KG1 (cell line): ENCODE measurements around the gene MTCH2.
"Not testable (repeated sequence)": the region's sequence is repeated elsewhere in the genome, so short reads cannot be mapped to it uniquely, and the experiment has no call there.

ENCODE experiments used
- DNase-seq: peaks from one replicate; lab custom pipeline; 2025; lab: John Stamatoyannopoulos, UW

MTCH2 gene

DNA sequence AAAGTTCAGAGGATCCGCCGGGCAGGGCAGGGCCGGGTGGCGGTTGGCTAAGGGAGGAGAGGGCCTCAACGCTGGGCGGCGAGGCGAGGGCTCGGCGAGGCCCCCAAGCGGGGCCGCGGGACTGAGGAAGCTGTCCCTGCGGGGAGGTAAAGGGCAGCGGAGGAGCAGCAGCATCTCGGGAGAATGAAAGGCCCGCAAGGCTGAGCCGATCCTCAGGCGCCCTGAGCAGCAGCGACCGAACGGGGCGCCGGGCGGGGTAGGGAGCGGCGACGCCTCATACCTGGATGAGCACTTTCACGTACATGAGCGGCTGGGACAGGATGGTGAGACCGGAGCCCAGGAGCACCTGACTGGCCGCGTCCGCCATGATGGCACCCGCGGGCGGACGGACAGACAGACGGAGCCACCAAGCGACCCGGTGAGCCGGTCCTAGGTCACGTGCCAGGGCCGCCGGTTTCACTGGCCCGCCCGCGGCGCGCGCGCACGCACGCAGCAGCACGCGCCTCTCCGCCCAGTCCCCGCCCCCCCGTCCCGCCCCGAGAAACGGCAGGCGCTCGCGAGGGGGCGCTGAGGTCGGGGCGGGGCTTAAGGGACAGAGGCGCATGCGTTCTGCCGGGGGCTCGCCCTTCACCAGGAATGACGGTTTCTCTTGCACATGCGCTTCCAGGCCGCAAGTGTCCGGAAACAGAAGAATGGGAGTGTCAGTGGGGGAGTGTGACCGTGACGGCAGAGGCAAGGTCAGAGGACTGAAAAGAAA lies at the start of gene MTCH2:
Gene MTCH2, minus strand, starts transcription at position 461 of the 757 bp plus-strand sequence. Its CDS starts 94 bp downstream, at position 367.
- peak; percentile 87 for DNase-seq

DNA sequence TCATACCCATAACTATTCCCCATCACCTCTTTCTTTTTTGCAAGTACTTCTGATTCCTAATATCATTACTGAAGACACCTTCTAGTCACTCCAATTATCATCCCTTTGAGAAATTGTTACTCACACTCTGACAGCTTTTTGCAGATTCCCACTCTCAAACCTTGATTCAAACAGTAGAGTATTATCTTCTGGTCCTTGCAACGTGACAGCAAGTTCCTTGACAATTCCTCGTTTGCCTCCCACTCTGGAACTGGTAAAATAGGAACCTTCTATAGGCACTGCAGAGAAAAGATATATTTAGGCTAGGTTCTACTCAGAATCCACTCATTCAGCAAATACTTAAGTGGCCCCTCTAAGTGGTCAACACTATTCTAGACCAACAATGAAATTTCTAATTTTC lies 49.6 kb upstream of the MTCH2 start:
- no peak for DNase-seq

DNA sequence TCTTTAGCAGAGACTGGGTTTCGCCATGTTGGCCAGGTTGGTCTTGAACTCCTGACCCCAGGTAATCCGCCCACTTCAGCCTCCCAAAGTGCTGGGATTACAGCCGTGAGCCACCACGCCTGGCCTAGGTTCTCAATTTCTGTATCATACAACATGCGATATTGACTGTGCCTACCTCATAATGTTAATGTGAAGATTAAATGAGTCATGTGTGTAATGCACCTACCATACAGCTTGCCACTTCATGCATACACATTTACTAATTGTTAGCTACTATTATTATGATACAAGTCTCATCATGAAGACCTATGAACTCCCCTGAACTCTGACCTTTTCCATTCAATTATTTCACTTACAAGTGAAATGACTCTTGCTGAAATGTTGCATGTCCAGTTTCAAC lies 47.1 kb upstream of the MTCH2 start:
- DNase-seq, result no peak

DNA sequence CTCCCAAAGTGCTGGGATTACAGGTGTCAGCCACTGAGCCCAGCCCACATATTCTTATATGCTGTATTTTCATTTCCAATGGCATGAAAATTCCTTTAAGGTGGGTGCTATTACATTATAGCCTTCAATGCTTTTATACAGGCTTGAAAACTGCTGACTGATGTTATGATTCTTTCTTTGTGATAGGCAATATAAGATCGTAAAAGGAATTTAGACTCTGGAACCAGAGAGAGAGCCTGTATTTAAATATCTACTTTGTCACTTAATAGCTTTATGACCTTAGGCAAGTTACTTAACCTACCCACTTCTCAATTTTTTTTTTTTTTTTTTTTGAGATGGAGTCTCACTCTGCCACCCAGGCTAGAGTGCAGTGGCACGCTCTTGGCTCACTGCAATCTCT lies 46.6 kb upstream of the MTCH2 start:
- DNase-seq, result no peak

DNA sequence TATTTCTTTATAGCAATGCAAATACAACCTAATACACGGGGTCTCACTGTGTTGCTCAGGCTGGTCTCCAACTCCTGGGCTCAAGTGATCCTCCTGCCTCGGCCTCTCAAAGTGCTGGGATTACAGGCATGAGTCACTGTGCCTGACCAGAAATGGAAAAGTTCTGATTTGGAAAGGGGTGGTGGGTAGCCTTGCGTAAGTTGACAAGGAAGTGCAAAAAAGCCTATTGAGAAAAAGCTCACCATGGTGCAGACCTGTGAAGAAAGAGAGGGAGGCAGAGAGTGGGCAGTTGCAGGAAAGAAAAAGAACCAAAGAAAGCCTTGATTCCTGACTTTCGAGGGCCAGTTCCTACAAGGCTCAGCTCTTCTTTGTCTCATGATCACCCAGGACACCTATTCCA lies 45.8 kb upstream of the MTCH2 start:
- DNase-seq, result no peak

DNA sequence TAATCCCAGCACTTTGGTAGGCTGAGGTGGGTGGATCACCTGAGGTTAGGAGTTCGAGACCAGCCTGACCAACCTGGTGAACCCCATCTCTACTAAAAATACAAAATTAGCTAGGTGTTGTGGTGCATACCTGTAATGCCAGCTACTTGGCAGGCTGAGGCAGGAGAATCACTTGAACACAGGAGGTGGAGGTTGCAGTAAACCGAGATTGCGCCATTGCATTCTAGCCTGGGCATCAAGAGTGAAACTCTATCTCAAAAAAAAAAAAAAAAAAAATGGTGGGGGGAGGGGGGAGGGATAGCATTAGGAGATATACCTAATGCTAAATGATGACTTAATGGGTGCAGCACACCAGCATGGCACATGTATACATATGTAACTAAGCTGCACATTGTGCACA lies 44.3 kb upstream of the MTCH2 start:
- DNase-seq, result not testable (repeated sequence)

DNA sequence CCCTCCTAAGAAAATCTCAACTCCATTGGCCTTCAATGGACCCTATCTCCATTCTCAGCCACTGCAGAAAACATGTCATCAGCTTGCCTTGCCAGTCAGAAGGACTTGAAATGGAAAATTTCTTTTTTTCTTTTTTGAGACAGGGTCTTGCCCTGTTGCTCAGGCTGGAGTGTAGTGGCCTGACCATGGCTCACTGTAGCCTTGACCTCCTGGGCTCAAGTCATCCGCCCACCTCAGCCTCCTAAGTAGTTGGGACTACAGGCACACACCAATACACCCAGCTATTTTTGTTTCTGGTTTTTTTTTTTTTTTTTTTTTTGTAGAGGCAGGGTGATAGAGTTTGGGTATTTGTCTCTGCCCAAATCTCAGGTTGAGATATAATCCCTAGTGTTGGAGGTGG lies 43.8 kb upstream of the MTCH2 start:
- no peak for DNase-seq

DNA sequence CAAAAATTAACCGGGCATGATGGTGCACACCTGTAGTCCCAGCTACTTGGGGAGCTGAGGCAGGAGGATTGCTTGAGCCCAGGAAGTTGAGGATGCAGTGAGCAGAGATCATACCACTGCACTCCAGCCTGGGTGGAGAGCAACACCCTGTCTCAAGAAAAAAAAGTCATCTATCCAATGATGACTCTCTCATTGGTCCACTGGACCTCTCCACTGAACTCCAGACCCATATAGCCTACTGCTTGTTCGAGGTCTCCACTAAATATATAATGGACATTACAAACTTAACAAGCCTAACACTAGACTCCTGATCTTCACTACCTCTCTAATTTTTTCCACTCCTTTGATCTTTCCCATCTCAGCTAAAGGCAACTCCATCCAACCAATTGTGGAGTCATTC lies 33.5 kb upstream of the MTCH2 start:
- DNase-seq, result no peak

DNA sequence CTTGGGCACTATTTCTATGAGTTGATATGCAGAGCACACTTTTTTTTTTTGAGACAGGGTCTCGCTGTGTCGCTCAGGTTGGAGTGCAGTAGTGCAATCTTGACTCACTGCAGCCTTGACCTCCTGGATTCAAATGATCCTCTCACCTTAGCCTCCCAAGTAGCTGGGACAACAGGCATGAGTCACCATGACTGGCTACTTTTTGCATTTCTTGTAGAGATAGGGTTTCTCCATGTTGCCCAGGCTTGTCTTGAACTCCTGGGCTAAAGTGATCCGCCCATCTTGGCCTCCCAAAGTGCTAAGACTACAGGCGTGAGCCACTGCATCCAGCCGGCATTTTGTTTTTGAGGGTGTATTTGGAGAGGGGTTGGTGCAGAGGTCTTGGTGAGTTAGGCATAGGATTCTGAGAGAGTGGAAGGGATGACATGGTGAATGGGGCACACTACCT lies 29.9 kb upstream of the MTCH2 start:
- DNase-seq, result no peak

DNA sequence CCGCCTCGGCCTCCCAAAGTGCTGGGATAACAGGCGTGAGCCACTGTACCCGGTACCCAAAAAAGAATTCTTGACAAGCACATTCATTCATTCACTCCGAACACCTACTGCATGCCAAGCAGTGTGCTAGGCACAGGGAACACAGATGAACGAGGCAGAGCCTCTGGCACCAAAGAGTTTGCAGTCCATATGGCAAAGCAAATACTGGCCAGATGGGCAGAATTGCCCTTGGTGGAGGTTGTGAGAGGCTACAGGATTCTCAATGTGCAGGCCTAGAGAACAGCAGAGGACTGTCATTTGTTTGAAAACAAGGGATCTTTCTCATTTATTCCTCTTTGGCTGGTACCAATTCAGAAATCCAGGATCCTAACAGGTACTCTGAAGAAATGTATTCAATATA lies 27.5 kb upstream of the MTCH2 start:
- DNase-seq, result no peak

DNA sequence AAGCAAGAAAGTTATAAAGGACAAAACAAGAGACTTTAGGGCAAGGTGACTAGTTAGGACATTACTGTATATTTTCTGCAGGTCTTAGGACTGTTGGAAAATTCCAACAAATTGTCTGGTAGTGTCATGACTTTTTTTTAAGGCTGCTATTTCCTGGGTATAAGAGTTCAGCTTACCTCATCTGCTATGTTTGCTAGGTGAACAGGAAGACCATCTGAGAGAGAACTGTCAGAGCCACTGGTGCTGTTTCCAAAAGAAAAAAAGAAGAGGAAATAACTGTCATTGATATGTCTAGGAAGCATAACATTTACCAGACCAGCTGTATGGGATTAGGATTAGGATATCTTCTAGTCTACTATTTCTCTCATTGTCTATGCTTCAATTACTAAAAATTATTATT lies 26.3 kb upstream of the MTCH2 start:
- DNase-seq, result no peak

DNA sequence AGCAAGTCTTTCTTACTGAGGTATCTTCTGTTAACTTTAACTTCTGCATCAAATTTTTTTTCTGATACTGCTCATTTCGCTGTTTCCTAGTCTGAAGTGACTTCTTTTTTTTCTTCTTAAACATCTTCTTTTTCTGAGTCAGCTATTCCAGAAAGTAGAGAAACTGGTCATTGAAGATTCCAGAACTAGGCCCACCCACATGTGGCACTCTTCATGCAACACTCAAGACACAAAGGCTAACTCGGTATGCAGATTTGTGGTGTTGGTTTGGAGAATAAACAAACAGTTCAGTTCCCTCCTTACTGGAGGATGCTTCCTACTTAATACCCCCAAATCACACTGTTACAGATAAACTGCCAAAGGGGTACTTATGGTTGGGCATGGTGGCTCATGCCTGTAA lies 25.2 kb upstream of the MTCH2 start:
- DNase-seq, result no peak

DNA sequence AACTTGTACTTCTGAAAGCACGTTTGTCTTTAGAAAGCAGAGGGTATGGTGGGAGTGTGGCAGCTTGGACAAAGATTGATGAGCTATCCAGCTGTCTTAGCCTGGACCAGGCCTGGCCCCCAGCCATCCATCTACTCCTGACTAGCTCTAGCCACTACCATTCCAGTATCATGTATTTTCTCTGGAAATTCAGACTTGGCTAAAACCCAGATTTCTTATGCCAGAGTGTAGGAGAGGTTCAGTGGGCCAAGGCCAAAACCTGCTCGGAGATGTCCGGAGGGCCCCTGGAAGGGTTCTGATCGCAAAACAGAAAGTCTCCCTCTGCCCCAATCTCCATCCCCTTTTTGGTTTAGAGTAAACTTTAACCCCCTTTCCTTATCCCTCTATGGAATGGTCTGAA lies 24.8 kb upstream of the MTCH2 start:
- DNase-seq, result no peak

DNA sequence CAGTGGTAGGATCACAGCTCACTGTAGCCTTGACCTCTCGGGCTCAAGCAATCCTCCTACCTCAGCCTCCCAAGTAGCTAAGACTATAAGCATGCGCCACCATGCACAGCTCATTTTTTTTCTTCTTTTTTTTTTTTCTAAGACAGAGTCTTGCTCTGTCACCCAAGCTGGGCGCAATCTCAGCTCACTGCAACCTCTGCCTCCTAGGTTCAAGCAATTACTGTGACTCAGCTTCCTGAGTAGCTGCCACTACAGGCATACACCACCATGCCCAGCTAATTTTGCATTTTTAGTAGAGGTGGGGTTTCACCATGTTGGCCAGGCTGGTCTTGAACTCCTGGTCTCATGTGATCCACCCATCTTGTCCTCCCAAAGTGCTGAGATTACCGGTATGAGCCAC lies 22.6 kb upstream of the MTCH2 start:
- not testable (repeated sequence) for DNase-seq

DNA sequence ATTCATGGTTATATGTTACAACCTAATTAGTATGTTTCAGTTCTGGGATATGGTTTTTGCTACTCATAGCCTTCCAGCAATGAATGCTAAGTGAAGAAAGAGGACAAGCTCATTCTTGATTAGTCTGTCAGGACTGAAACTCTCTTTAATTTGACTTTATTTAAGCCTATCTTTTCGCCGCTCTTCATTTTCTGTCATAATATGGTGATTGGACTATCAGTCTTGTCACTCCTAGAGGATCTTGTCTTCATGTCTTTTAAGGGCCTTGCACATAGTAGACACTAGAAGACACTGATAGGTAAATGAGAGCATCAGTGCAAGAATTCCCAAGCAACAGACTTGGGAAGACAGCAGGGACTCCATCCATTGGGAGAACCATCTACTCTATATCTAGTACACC lies 18.9 kb upstream of the MTCH2 start:
- DNase-seq, result no peak

DNA sequence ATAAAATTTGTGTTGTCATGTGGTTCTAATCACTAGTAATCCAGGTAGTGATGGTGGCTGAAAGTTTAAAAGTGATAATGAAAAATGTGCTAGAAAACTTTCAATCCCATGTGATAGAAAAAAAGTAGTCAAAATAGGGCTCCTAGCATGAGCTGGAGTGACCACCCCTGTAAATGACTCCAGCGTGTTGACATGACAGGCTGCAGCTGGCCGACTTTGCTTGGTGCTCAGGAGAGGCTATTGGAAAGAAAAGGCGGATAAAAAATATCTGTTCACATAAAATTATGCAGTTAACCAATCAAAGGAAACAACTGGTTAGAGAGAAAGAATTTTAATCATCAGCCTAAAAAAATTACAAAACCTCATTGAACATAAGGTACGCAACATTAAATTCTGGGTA lies 16.9 kb upstream of the MTCH2 start:
- DNase-seq, result no peak

DNA sequence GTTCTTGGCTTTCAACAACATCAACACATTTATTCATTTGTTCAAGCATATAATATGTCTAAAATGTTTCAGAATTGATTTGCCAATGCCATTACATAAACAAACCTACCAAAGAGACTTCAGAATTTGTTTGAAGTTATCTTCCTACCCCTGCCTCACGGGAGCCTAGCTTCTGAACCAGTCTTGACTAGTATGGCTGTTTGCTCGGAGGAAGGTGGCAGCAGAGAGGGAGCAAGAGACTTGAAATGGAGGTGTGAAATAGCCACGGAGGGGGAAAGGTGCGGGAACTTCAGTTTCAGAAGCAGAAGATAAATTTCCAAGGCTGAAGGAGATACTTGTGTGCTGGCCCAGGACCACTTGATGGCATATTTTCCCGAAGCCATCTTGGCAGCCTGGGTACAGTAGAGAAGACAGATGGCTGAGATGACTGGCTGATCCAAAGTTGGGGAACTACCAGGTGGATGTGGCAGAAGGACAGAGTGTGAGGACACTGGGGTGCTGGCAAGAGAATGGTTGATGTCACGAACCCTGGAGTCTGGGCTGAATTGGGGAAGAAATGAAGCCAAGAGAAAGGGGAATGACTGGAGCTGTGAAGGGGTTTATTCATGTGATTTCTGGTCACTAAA lies 14.0 kb upstream of the MTCH2 start:
- DNase-seq, result no peak

DNA sequence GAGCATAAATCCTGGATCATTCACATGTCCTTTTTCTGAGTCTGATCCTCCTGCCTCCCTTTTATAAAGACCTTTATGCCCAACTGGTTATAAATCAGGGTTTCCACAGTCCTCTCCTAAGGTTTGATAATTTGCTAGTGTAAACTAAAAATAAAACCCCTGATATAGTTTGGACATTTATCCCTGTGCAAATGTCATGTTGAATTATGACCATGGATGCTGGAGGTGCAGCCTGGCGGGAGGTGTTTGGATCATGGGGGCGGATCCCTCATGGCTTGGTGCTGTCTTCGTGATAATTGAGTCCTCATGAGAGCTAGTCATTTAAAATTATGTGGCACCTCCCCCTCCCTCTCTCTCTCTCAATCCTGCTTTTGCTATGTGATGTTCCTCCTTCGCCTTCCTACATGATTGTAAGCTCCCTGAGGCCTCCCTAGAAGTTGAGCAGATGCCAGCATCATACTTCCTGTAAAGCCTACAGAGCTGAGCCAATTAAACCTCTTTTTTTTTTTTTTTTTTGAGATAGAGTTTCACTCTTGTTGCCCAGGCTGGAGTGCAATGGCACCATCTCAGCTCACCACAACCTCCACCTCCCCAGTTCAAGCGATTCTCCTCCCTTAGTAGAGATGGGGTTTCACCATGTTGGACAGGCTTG lies 9.6 kb upstream of the MTCH2 start:
- DNase-seq, result no peak

DNA sequence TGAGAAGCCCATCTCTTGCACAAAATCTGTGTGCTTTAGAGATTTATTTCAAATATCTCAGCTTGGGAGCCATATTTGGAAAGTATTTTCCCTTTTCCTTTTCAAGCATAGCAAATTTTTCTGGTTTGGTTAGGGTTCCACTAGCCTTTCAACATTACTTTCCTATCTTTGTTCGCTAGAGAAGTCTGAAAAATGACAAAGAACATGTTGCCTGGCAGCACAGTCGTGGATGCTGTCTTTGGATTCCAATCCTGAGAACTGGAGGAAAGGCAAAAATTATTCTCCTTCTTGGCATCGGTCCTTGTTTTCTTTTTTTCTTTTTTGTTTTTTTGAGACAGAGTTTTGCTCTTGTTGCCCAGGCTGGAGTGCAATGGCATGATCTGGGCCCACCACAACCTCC lies 6.9 kb upstream of the MTCH2 start:
- DNase-seq, result no peak

DNA sequence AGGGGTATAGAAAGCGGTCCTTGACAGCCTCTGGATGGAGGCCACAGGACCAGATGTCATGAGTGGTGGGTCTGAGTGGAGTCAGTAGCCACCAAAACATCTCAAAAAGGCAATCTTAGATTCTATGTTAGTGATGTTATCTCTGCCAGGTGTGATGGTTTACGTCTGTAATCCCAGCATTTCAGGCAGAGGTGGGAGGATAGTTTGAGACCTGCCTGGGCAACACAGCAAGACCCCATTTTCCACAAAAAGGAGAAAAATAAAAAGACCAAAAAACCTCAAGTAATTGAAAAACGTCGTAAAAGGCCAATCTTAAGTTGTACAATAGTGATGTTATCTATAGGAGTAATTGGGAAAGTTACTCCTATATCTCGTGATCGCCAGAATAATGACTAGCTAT lies 3.7 kb upstream of the MTCH2 start:
- no peak for DNase-seq

DNA sequence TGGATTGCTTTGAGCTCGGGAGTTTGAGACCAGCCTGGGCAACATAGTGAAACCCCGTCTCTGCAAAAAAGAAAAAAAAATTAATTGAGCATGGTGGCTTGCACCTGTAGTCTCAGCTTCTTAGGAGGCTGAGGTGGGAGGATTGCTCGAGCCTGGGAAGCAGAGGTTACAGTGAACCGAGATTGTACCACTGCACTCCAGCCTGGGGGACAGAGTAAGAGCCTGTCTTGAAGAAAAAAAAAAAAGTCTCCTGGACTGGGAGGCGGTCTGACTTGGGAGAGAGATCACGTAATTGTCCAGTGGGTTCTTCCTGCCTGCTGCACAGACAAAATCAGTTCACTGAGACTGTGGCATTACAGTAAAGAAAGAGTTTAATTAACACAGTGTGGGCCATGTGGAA lies 3.1 kb upstream of the MTCH2 start:
- no peak for DNase-seq

DNA sequence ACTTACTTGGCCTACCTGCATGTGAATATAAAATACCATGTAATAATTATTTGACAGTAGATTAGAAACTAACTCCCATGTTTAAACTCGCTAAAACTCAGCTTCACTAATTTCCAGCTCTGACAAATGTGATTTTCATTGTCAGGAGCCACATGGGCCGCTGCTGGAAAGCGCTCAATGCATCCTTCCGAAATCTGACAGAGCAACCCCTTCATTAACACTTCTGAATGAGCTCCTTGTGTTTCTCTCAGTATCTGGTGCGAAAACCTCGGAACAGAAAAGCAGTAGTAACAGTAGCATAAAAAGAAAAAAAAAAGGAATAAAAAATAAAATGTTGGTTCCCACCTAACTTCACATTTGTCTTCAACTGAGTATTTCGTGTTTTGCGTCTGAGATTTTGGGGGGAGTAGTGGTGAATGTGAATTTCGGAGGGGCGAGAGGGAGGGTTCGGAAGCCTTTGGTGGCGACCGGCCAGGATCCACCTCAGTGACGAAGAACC lies 710 bp downstream of the MTCH2 start:
- no peak for DNase-seq

DNA sequence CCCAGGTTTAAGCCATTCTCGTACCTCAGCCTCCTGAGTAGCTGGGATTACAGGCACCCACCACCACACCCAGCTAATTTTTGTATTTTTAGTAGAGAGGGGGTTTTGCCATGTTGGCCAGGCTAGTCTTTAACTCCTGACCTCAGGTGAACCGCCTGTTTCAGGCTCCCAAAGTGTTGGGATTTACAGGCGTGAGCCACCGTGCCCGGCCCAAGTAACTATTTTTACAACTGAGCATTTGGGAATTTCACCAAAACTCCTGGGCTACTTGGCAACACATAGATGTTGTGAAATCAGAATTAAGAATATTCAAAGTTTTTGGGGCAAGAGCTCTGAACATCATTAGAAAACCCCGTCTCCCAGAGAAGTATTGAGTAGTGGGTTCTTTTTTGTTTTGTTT lies 1.9 kb downstream of the MTCH2 start:
- not testable (repeated sequence) for DNase-seq
